Activated CD8-positive, alpha-beta T cell treated with anti-CD3 and anti-CD28 coated beads for 36 hours (primary cell): ENCODE measurements around the gene CXorf49B. TPM values are rescaled to one million over a fixed set of nuclear protein-coding genes. Genes with fewer than 3 reads are reported as not detected.
"Not testable (repeated sequence)": the region's sequence is repeated elsewhere in the genome, so short reads cannot be mapped to it uniquely, and the experiment has no call there.

Source experiments
- ATAC-seq: fragments of 200-7000 bp; cut with Tn5 transposase; one replicate; pipeline ENCODE4 v1.10.0; 2021; ENCODE audit warnings: mild to moderate bottlenecking, moderate library complexity
- CTCF ChIA-PET: fragments of 350-600 bp; sonication (Branson Sonifier 250); formaldehyde crosslinking; loops from one replicate; lab custom pipeline; 2021; ENCODE audit warnings: antibody characterized with exemption; lab: Charles Lee
- POLR2A ChIA-PET: fragments of 350-600 bp; sonication (Branson Sonifier 250); formaldehyde crosslinking; loops from one replicate; lab custom pipeline; 2021; ENCODE audit warnings: antibody characterized with exemption; lab: Charles Lee
- DNase-seq: peaks from one replicate; pipeline ENCODE4 v3.0.0-alpha.2; 2020
- H3K27ac Mint-ChIP-seq: one replicate; pipeline ENCODE4 v1.8.0; 2021; ENCODE audit warnings: mild to moderate bottlenecking, mixed read lengths
- H3K27me3 Mint-ChIP-seq: one replicate; pipeline ENCODE4 v1.8.0; 2021; ENCODE audit warnings: mixed read lengths
- H3K36me3 Mint-ChIP-seq: one replicate; pipeline ENCODE4 v1.8.0; 2021; ENCODE audit warnings: low read depth, mixed read lengths
- H3K4me1 Mint-ChIP-seq: one replicate; pipeline ENCODE4 v1.8.0; 2021; ENCODE audit warnings: low read depth, mixed read lengths
- H3K4me3 Mint-ChIP-seq: one replicate; pipeline ENCODE4 v1.8.0; 2021; ENCODE audit warnings: mild to moderate bottlenecking, moderate library complexity, mixed read lengths
- H3K9me3 Mint-ChIP-seq: one replicate; pipeline ENCODE4 v1.8.0; 2021; ENCODE audit warnings: mixed read lengths
- intact Hi-C: fragments of 100-400 bp; cut with micrococcal nuclease; formaldehyde crosslinking; loops from one replicate; pipeline ENCODE4 v1.10.0; 2022
- total RNA-seq, 2 experiments: library from RNA; stranded (reverse); gene quantifications; one replicate each; pipeline ENCODE4 v1.2.3, GENCODE V29; 2021

CXorf49B gene
- not detected for total RNA-seq

- DNase-seq, H3K36me3 Mint-ChIP-seq, H3K4me1 Mint-ChIP-seq, H3K27ac Mint-ChIP-seq, POLR2A ChIA-PET, intact Hi-C loops, ATAC-seq, CTCF ChIA-PET, H3K9me3 Mint-ChIP-seq, H3K4me3 Mint-ChIP-seq, H3K27me3 Mint-ChIP-seq: not testable (repeated sequence)
These were observed at the start of gene CXorf49B for GRCh38 chrX:71763049-71763448. CXorf49B (plus strand) TSS chrX:71763349; CDS start chrX:71763424, 75 bp downstream.

GRCh38 chrX:71714064-71714463 lies 49.1 kb upstream of the CXorf49B start:
- ATAC-seq, result peak; percentile 58
- intact Hi-C loops, H3K4me3 Mint-ChIP-seq, H3K27ac Mint-ChIP-seq, H3K9me3 Mint-ChIP-seq, H3K36me3 Mint-ChIP-seq, H3K4me1 Mint-ChIP-seq, H3K27me3 Mint-ChIP-seq, CTCF ChIA-PET, POLR2A ChIA-PET, DNase-seq: not testable (repeated sequence)

- CTCF ChIA-PET, H3K27me3 Mint-ChIP-seq: not testable (repeated sequence)
These were observed 47.6 kb upstream of the CXorf49B start for GRCh38 chrX:71715551-71715950.

GRCh38 chrX:71716323-71716722 lies 46.8 kb upstream of the CXorf49B start:
- CTCF ChIA-PET, DNase-seq, H3K27me3 Mint-ChIP-seq, H3K36me3 Mint-ChIP-seq, H3K4me1 Mint-ChIP-seq, H3K27ac Mint-ChIP-seq, H3K9me3 Mint-ChIP-seq, intact Hi-C loops, H3K4me3 Mint-ChIP-seq, ATAC-seq, POLR2A ChIA-PET: not testable (repeated sequence)

More at GRCh38 chrX:71715551-71715950, 47.6 kb upstream of the CXorf49B start:
- H3K36me3 Mint-ChIP-seq, H3K9me3 Mint-ChIP-seq, intact Hi-C loops, DNase-seq, H3K4me1 Mint-ChIP-seq, H3K4me3 Mint-ChIP-seq, H3K27ac Mint-ChIP-seq, POLR2A ChIA-PET: not testable (repeated sequence)
- peak; percentile 54 for ATAC-seq

- H3K9me3 Mint-ChIP-seq, DNase-seq, H3K4me1 Mint-ChIP-seq, H3K27me3 Mint-ChIP-seq, POLR2A ChIA-PET, H3K4me3 Mint-ChIP-seq, CTCF ChIA-PET, ATAC-seq, H3K27ac Mint-ChIP-seq, intact Hi-C loops, H3K36me3 Mint-ChIP-seq: not testable (repeated sequence)
These were observed 45.0 kb upstream of the CXorf49B start, which contains the start of gene CXorf49 for GRCh38 chrX:71718185-71718584. CXorf49 (minus strand) TSS chrX:71718285; CDS start chrX:71718151, 134 bp downstream.

GRCh38 chrX:71719195-71719594 lies 44.0 kb upstream of the CXorf49B start:
- H3K4me3 Mint-ChIP-seq, H3K4me1 Mint-ChIP-seq, H3K27me3 Mint-ChIP-seq, H3K36me3 Mint-ChIP-seq, CTCF ChIA-PET, intact Hi-C loops, H3K9me3 Mint-ChIP-seq, ATAC-seq, POLR2A ChIA-PET, H3K27ac Mint-ChIP-seq, DNase-seq: not testable (repeated sequence)

- intact Hi-C loops, H3K27me3 Mint-ChIP-seq, H3K4me3 Mint-ChIP-seq, H3K27ac Mint-ChIP-seq, CTCF ChIA-PET, H3K4me1 Mint-ChIP-seq, POLR2A ChIA-PET, H3K36me3 Mint-ChIP-seq, DNase-seq, H3K9me3 Mint-ChIP-seq: not testable (repeated sequence)
- ATAC-seq, result peak; percentile 51
These were observed 42.8 kb upstream of the CXorf49B start for GRCh38 chrX:71720289-71720886.

GRCh38 chrX:71760688-71761281 lies 2.4 kb upstream of the CXorf49B start:
- ATAC-seq, result peak; percentile 51
- H3K27ac Mint-ChIP-seq, H3K4me1 Mint-ChIP-seq: not testable (repeated sequence)

GRCh38 chrX:71764832-71765231 lies 1.7 kb downstream of the CXorf49B start:
- H3K27me3 Mint-ChIP-seq, POLR2A ChIA-PET, H3K4me3 Mint-ChIP-seq, H3K4me1 Mint-ChIP-seq, H3K27ac Mint-ChIP-seq, intact Hi-C loops, CTCF ChIA-PET, H3K36me3 Mint-ChIP-seq, DNase-seq, ATAC-seq, H3K9me3 Mint-ChIP-seq: not testable (repeated sequence)

More at GRCh38 chrX:71760688-71761281, 2.4 kb upstream of the CXorf49B start:
- CTCF ChIA-PET, POLR2A ChIA-PET, H3K27me3 Mint-ChIP-seq, DNase-seq, intact Hi-C loops, H3K36me3 Mint-ChIP-seq, H3K9me3 Mint-ChIP-seq, H3K4me3 Mint-ChIP-seq: not testable (repeated sequence)

- ATAC-seq, H3K4me1 Mint-ChIP-seq, H3K4me3 Mint-ChIP-seq, POLR2A ChIA-PET, H3K27ac Mint-ChIP-seq, intact Hi-C loops, H3K27me3 Mint-ChIP-seq, H3K9me3 Mint-ChIP-seq, DNase-seq, H3K36me3 Mint-ChIP-seq, CTCF ChIA-PET: not testable (repeated sequence)
These were observed 2.5 kb downstream of the CXorf49B start for GRCh38 chrX:71765613-71766012.

GRCh38 chrX:71767134-71767533 lies 4.0 kb downstream of the CXorf49B start:
- H3K27me3 Mint-ChIP-seq, H3K4me1 Mint-ChIP-seq, POLR2A ChIA-PET, CTCF ChIA-PET, H3K36me3 Mint-ChIP-seq, H3K27ac Mint-ChIP-seq, DNase-seq, H3K4me3 Mint-ChIP-seq, H3K9me3 Mint-ChIP-seq, intact Hi-C loops: not testable (repeated sequence)
- peak; percentile 53 for ATAC-seq

GRCh38 chrX:71778322-71778721 lies 15.2 kb downstream of the CXorf49B start:
- H3K36me3 Mint-ChIP-seq, POLR2A ChIA-PET, DNase-seq, H3K27me3 Mint-ChIP-seq, CTCF ChIA-PET, H3K9me3 Mint-ChIP-seq, H3K27ac Mint-ChIP-seq, intact Hi-C loops, H3K4me3 Mint-ChIP-seq, H3K4me1 Mint-ChIP-seq: not testable (repeated sequence)
- peak; percentile 67 for ATAC-seq
